Measurements from ENCODE around the gene ZBTB47. TPM values are rescaled to one million over a fixed set of nuclear protein-coding genes. Genes with fewer than 3 reads are reported as not detected.

Gene ZBTB47
- total and polyA plus RNA-seq, 2 experiments from 2014 or later, result 0.48 to 2.8 TPM

GRCh38 chr3:42686832-42687650, 33.5 kb downstream of the ZBTB47 start:
- no peak for DNase-seq (ENCODE audit: low spot score)
- Histone ChIP-seq H2AFZ (no peak overlapping the region), H3K27me3 (ENCODE audit: insufficient read depth) (no peaks in the 10 kb centered on the region), H3K9me2 (ENCODE audit: insufficient read depth) (no peaks in the 10 kb centered on the region), H3K36me3 (ENCODE audit: insufficient read depth) (no peaks in the 10 kb centered on the region), H3K4me3 (no peak overlapping the region), H3K79me2 (replicated peaks; ENCODE audit: insufficient read depth) (no peaks in the 10 kb centered on the region), H3K4me1 (ENCODE audit: insufficient read depth) (no peaks in the 10 kb centered on the region), H3F3A (replicated peaks; ENCODE audit: low read depth) (no peaks in the 10 kb centered on the region), H3K4me2 (no peak overlapping the region), H3K27ac (ENCODE audit: low read depth) (no peak overlapping the region), H4K20me1 (replicated peaks; ENCODE audit: insufficient read depth) (no peaks in the 10 kb centered on the region)
- Mint-ChIP-seq H3K9me3 (no peaks in the 10 kb centered on the region), H3K36me3 (ENCODE audit: low read depth) (no peaks in the 10 kb centered on the region), H3K27me3 (ENCODE audit: insufficient read depth, low read depth, poor library complexity) (peaks cover 17% of the 10 kb centered on the region), H3K4me3 (no peak overlapping the region), H3K4me1 (peaks cover 19% of the 10 kb centered on the region), H3K27ac (no peak overlapping the region)
- no peak for ATAC-seq
- TF ChIP-seq EZH2phosphoT487 (IDR thresholded peaks at IDR 0.05; ENCODE audit: unreplicated experiment) (no peak), ZNF331 (CRISPR knock-in tag; IDR thresholded peaks at IDR 0.05; ENCODE audit: low read depth) (no peak), EZH2 (IDR thresholded peaks at IDR 0.05; ENCODE audit: low read depth, unreplicated experiment) (no peak), ETS1 (IDR thresholded peaks at IDR 0.05) (no peak), JUNB (IDR thresholded peaks at IDR 0.05; ENCODE audit: unreplicated experiment) (no peak), ZNF114 (CRISPR knock-in tag; IDR thresholded peaks at IDR 0.05) (no peak), STAT1 (IDR thresholded peaks at IDR 0.05; ENCODE audit: unreplicated experiment) (no peak), POLR2AphosphoS5 (IDR thresholded peaks at IDR 0.05; ENCODE audit: low read depth) (no peak), CREB1 (CRISPR knock-in tag; IDR thresholded peaks at IDR 0.05; ENCODE audit: low read depth) (no peak), NANOG (IDR thresholded peaks at IDR 0.05; ENCODE audit: borderline replicate concordance) (no peak)
- TF ChIP-seq, protein P1, sequence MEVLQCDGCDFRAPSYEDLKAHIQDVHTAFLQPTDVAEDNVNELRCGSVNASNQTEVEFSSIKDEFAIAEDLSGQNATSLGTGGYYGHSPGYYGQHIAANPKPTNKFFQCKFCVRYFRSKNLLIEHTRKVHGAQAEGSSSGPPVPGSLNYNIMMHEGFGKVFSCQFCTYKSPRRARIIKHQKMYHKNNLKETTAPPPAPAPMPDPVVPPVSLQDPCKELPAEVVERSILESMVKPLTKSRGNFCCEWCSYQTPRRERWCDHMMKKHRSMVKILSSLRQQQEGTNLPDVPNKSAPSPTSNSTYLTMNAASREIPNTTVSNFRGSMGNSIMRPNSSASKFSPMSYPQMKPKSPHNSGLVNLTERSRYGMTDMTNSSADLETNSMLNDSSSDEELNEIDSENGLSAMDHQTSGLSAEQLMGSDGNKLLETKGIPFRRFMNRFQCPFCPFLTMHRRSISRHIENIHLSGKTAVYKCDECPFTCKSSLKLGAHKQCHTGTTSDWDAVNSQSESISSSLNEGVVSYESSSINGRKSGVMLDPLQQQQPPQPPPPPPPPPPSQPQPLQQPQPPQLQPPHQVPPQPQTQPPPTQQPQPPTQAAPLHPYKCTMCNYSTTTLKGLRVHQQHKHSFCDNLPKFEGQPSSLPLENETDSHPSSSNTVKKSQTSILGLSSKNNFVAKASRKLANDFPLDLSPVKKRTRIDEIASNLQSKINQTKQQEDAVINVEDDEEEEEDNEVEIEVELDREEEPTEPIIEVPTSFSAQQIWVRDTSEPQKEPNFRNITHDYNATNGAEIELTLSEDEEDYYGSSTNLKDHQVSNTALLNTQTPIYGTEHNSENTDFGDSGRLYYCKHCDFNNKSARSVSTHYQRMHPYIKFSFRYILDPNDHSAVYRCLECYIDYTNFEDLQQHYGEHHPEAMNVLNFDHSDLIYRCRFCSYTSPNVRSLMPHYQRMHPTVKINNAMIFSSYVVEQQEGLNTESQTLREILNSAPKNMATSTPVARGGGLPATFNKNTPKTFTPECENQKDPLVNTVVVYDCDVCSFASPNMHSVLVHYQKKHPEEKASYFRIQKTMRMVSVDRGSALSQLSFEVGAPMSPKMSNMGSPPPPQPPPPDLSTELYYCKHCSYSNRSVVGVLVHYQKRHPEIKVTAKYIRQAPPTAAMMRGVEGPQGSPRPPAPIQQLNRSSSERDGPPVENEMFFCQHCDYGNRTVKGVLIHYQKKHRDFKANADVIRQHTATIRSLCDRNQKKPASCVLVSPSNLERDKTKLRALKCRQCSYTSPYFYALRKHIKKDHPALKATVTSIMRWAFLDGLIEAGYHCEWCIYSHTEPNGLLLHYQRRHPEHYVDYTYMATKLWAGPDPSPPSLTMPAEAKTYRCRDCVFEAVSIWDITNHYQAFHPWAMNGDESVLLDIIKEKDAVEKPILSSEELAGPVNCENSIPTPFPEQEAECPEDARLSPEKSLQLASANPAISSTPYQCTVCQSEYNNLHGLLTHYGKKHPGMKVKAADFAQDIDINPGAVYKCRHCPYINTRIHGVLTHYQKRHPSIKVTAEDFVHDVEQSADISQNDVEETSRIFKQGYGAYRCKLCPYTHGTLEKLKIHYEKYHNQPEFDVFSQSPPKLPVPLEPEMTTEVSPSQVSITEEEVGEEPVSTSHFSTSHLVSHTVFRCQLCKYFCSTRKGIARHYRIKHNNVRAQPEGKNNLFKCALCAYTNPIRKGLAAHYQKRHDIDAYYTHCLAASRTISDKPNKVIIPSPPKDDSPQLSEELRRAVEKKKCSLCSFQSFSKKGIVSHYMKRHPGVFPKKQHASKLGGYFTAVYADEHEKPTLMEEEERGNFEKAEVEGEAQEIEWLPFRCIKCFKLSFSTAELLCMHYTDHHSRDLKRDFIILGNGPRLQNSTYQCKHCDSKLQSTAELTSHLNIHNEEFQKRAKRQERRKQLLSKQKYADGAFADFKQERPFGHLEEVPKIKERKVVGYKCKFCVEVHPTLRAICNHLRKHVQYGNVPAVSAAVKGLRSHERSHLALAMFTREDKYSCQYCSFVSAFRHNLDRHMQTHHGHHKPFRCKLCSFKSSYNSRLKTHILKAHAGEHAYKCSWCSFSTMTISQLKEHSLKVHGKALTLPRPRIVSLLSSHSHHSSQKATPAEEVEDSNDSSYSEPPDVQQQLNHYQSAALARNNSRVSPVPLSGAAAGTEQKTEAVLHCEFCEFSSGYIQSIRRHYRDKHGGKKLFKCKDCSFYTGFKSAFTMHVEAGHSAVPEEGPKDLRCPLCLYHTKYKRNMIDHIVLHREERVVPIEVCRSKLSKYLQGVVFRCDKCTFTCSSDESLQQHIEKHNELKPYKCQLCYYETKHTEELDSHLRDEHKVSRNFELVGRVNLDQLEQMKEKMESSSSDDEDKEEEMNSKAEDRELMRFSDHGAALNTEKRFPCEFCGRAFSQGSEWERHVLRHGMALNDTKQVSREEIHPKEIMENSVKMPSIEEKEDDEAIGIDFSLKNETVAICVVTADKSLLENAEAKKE (CRISPR knock-in tag; IDR thresholded peaks at IDR 0.05), result no peak
- TF ChIP-seq, protein P2, sequence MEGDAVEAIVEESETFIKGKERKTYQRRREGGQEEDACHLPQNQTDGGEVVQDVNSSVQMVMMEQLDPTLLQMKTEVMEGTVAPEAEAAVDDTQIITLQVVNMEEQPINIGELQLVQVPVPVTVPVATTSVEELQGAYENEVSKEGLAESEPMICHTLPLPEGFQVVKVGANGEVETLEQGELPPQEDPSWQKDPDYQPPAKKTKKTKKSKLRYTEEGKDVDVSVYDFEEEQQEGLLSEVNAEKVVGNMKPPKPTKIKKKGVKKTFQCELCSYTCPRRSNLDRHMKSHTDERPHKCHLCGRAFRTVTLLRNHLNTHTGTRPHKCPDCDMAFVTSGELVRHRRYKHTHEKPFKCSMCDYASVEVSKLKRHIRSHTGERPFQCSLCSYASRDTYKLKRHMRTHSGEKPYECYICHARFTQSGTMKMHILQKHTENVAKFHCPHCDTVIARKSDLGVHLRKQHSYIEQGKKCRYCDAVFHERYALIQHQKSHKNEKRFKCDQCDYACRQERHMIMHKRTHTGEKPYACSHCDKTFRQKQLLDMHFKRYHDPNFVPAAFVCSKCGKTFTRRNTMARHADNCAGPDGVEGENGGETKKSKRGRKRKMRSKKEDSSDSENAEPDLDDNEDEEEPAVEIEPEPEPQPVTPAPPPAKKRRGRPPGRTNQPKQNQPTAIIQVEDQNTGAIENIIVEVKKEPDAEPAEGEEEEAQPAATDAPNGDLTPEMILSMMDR (conservative IDR thresholded peaks at IDR 0.05; ENCODE audit: low read depth in 2 of 2), result no peak
- TF ChIP-seq, protein P3, sequence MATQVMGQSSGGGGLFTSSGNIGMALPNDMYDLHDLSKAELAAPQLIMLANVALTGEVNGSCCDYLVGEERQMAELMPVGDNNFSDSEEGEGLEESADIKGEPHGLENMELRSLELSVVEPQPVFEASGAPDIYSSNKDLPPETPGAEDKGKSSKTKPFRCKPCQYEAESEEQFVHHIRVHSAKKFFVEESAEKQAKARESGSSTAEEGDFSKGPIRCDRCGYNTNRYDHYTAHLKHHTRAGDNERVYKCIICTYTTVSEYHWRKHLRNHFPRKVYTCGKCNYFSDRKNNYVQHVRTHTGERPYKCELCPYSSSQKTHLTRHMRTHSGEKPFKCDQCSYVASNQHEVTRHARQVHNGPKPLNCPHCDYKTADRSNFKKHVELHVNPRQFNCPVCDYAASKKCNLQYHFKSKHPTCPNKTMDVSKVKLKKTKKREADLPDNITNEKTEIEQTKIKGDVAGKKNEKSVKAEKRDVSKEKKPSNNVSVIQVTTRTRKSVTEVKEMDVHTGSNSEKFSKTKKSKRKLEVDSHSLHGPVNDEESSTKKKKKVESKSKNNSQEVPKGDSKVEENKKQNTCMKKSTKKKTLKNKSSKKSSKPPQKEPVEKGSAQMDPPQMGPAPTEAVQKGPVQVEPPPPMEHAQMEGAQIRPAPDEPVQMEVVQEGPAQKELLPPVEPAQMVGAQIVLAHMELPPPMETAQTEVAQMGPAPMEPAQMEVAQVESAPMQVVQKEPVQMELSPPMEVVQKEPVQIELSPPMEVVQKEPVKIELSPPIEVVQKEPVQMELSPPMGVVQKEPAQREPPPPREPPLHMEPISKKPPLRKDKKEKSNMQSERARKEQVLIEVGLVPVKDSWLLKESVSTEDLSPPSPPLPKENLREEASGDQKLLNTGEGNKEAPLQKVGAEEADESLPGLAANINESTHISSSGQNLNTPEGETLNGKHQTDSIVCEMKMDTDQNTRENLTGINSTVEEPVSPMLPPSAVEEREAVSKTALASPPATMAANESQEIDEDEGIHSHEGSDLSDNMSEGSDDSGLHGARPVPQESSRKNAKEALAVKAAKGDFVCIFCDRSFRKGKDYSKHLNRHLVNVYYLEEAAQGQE (IDR thresholded peaks at IDR 0.05; ENCODE audit: unreplicated experiment), result no peak
